H1 (cell line): Measurements from ENCODE around the gene RASSF5. TPM values are rescaled to one million over a fixed set of nuclear protein-coding genes. Genes with fewer than 3 reads are reported as not detected.
A peak's percentile ranks its signal among the peaks of the same experiment; 100 is the strongest.

ENCODE experiments used
- CTCF ChIA-PET: fragments of 300-600 bp; sonication (Branson Sonifier 250); formaldehyde crosslinking; loops from one replicate; lab custom pipeline; 2021; ENCODE audit not compliant: partially characterized antibody; lab: Charles Lee
- POLR2A ChIA-PET: fragments of 300-600 bp; sonication (Branson Sonifier 250); formaldehyde crosslinking; loops from one replicate; lab custom pipeline; 2021; ENCODE audit warnings: inconsistent platforms; ENCODE audit not compliant: partially characterized antibody; lab: Charles Lee
- DNase-seq, 2 experiments: peaks; one replicate each; pipeline versions ENCODE4 v3.0.0 to v3.0.0-alpha.2; 2010 to 2022; ENCODE audit warnings: low spot score in 2 of 2, low read depth in 1 of 2, mixed read lengths in 1 of 2
- FAIRE-seq: peaks from 2 replicates; lab custom pipeline; 2011; peaks lifted over from hg19 to GRCh38; lab: Jason Lieb, UNC
- H2AFZ ChIP-seq: 2 replicates; pipeline ENCODE4 v1.8.1; 2012; ENCODE audit warnings: low read length, inconsistent platforms
- H2AK5ac ChIP-seq: 2 replicates; pipeline ENCODE4 v1.6.1; 2013; ENCODE audit warnings: low read depth, low read length
- H2BK120ac ChIP-seq: replicated peaks from 2 replicates; pipeline ENCODE3; 2013; ENCODE audit warnings: low read depth, low read length, inconsistent platforms
- H2BK12ac ChIP-seq: 2 replicates; pipeline ENCODE4 v1.6.1; 2013; ENCODE audit warnings: low read depth, low read length
- H2BK15ac ChIP-seq: 2 replicates; pipeline ENCODE4 v1.6.1; 2013; ENCODE audit warnings: low read length
- H2BK20ac ChIP-seq: 2 replicates; pipeline ENCODE4 v1.6.1; 2013; ENCODE audit warnings: low read length
- H2BK5ac ChIP-seq: 2 replicates; pipeline ENCODE4 v1.6.1; 2013; ENCODE audit warnings: low read depth, low read length
- H3K14ac ChIP-seq: 2 replicates; pipeline ENCODE4 v1.6.1; 2013; ENCODE audit warnings: inconsistent platforms; ENCODE audit not compliant: insufficient read length
- H3K18ac ChIP-seq: 2 replicates; pipeline ENCODE4 v1.6.1; 2013; ENCODE audit warnings: low read length; ENCODE audit errors: extremely low read depth
- H3K23ac ChIP-seq: 2 replicates; pipeline ENCODE4 v1.6.1; 2013; ENCODE audit warnings: inconsistent platforms; ENCODE audit not compliant: insufficient read length
- H3K23me2 ChIP-seq: 2 replicates; pipeline ENCODE4 v1.6.1; 2013; ENCODE audit warnings: low read depth, low read length
- H3K27ac ChIP-seq: 2 replicates; pipeline ENCODE4 v1.6.1; 2011; ENCODE audit warnings: low read depth, low read length, inconsistent platforms
- H3K27me3 ChIP-seq, 4 experiments: replicated peaks in 1 of 4; 1 replicate in 1 of 4; 2 replicates in 3 of 4; pipeline versions ENCODE4 v1.6.1 to v1.8.1; 2011 to 2013; ENCODE audit warnings: low read length in 3 of 4, mild to moderate bottlenecking in 3 of 4, inconsistent platforms in 2 of 4, mixed read lengths in 2 of 4, moderate library complexity in 1 of 4; ENCODE audit not compliant: control insufficient read depth in 3 of 4, insufficient read depth in 3 of 4; ENCODE audit errors: extremely low read depth in 1 of 4
- H3K36me3 ChIP-seq, 4 experiments: 2 replicates each; pipeline versions ENCODE4 v1.6.1 to v1.8.1; 2011 to 2013; ENCODE audit warnings: mild to moderate bottlenecking in 4 of 4, low read length in 3 of 4, moderate library complexity in 2 of 4, control low read depth in 1 of 4, inconsistent platforms in 1 of 4; ENCODE audit not compliant: insufficient read depth in 4 of 4, control insufficient read depth in 2 of 4
- H3K4ac ChIP-seq: replicated peaks from 2 replicates; pipeline ENCODE3; 2013; ENCODE audit warnings: low read length, low read depth, mixed read lengths, inconsistent platforms; ENCODE audit not compliant: insufficient read length
- H3K4me1 ChIP-seq, 4 experiments: replicated peaks in 1 of 4; 1 replicate in 1 of 4; 2 replicates in 3 of 4; pipeline versions ENCODE4 v1.6.1 to v1.8.1; 2011 to 2013; ENCODE audit warnings: low read length in 3 of 4, inconsistent platforms in 2 of 4, mixed read lengths in 1 of 4; ENCODE audit not compliant: insufficient read depth in 4 of 4, control insufficient read depth in 3 of 4
- H3K4me2 ChIP-seq, 2 experiments: 2 replicates each; pipeline versions ENCODE4 v1.6.1 to v1.8.1; 2011 to 2013; ENCODE audit warnings: low read depth in 2 of 2, low read length in 2 of 2, control low read depth in 1 of 2, inconsistent platforms in 1 of 2, mild to moderate bottlenecking in 1 of 2; ENCODE audit not compliant: insufficient read depth in 1 of 2
- H3K4me3 ChIP-seq, 4 experiments: fragments of 200-600, 300-600 bp in 1 of 4; sonication (generic), shearing (Covaris generic), sonication (Bioruptor Twin) in 1 of 4; 2 replicates each; pipeline versions ENCODE4 v1.5.1 to v1.8.1; 2011 to 2016; ENCODE audit warnings: low read length in 4 of 4, low read depth in 3 of 4, control low read depth in 2 of 4, inconsistent platforms in 2 of 4, mild to moderate bottlenecking in 2 of 4, mixed read lengths in 1 of 4, moderate library complexity in 1 of 4; ENCODE audit not compliant: insufficient read depth in 2 of 4; ENCODE audit errors: extremely low read depth in 1 of 4
- H3K56ac ChIP-seq: replicated peaks from 2 replicates; pipeline ENCODE3; 2013; ENCODE audit warnings: low read depth, mild to moderate bottlenecking, mixed read lengths, low read length, inconsistent platforms; ENCODE audit not compliant: insufficient read length
- H3K79me1 ChIP-seq: 2 replicates; pipeline ENCODE4 v1.6.1; 2013; ENCODE audit warnings: low read depth, low read length, control low read depth
- H3K79me2 ChIP-seq, 2 experiments: 2 replicates each; pipeline versions ENCODE4 v1.6.1 to v1.8.1; 2012 to 2013; ENCODE audit warnings: low read length in 2 of 2, mild to moderate bottlenecking in 2 of 2, inconsistent platforms in 1 of 2; ENCODE audit not compliant: insufficient read depth in 2 of 2, control insufficient read depth in 1 of 2
- H3K9ac ChIP-seq, 4 experiments: replicated peaks in 1 of 4; 1 replicate in 1 of 4; 2 replicates in 3 of 4; pipeline versions ENCODE4 v1.6.1 to v1.8.1; 2011 to 2013; ENCODE audit warnings: low read depth in 3 of 4, low read length in 3 of 4, control low read depth in 2 of 4, mild to moderate bottlenecking in 2 of 4, moderate library complexity in 2 of 4, inconsistent platforms in 1 of 4; ENCODE audit errors: extremely low read depth in 1 of 4
- H3K9me3 ChIP-seq, 2 experiments: 2 replicates each; pipeline versions ENCODE4 v1.6.1 to v1.8.1; 2012 to 2013; ENCODE audit warnings: mild to moderate bottlenecking in 2 of 2, moderate library complexity in 2 of 2, control low read depth in 1 of 2, inconsistent platforms in 1 of 2, low read depth in 1 of 2, low read length in 1 of 2, mixed read lengths in 1 of 2; ENCODE audit not compliant: insufficient read depth in 2 of 2
- H4K20me1 ChIP-seq, 2 experiments: replicated peaks in 1 of 2; 2 replicates each; pipeline versions ENCODE3 to v1.8.1; 2011 to 2013; ENCODE audit warnings: inconsistent platforms in 2 of 2, low read length in 2 of 2, mild to moderate bottlenecking in 1 of 2; ENCODE audit not compliant: insufficient read depth in 2 of 2, control insufficient read depth in 1 of 2
- H4K5ac ChIP-seq: 2 replicates; pipeline ENCODE4 v1.6.1; 2013; ENCODE audit warnings: low read length, low read depth, mixed read lengths, inconsistent platforms; ENCODE audit not compliant: insufficient read length
- H4K8ac ChIP-seq: 2 replicates; pipeline ENCODE4 v1.8.0; 2013; ENCODE audit warnings: mild to moderate bottlenecking, moderate library complexity, low read length, inconsistent platforms; ENCODE audit not compliant: insufficient read depth; ENCODE audit errors: extremely low read depth
- H4K91ac ChIP-seq: replicated peaks from 2 replicates; pipeline ENCODE3; 2013; ENCODE audit warnings: low read length, mixed read lengths, inconsistent platforms; ENCODE audit not compliant: insufficient read length
- BCL11A ChIP-seq, 2 experiments: IDR thresholded peaks; one replicate each; pipeline ENCODE4 v1.6.1; 2011; ENCODE audit warnings: low read depth in 2 of 2, low read length in 2 of 2, mild to moderate bottlenecking in 2 of 2
- CBX5 ChIP-seq: fragments of 300-800, 300-1000 bp; sonication (generic); IDR thresholded peaks from 2 replicates; pipeline ENCODE4 v1.7.1; 2016; ENCODE audit warnings: antibody characterized with exemption, low read length, low read depth
- GABPA ChIP-seq: IDR thresholded peaks from 2 replicates; pipeline ENCODE4 v1.6.1; 2011; ENCODE audit warnings: mild to moderate bottlenecking, low read length, moderate library complexity, borderline replicate concordance; ENCODE audit not compliant: insufficient read depth
- GTF2F1 ChIP-seq: IDR thresholded peaks from 2 replicates; pipeline ENCODE4 v1.6.1; 2012; ENCODE audit warnings: low read depth, low read length, improper control_type of control experiment, borderline replicate concordance
- JUN ChIP-seq: IDR thresholded peaks from 2 replicates; pipeline ENCODE4 v1.6.1; 2011; ENCODE audit warnings: low read depth, mild to moderate bottlenecking, improper control_type of control experiment, low read length
- JUND ChIP-seq: IDR thresholded peaks from 2 replicates; pipeline ENCODE4 v1.6.1; 2011; ENCODE audit warnings: mild to moderate bottlenecking, improper control_type of control experiment, low read length
- PHF8 ChIP-seq: fragments of 200-600 bp; sonication (generic); conservative IDR thresholded peaks from 2 replicates; pipeline ENCODE4 v1.7.1; 2012; ENCODE audit warnings: low read depth, mild to moderate bottlenecking, inconsistent platforms, low read length, moderate library complexity
- SUZ12 ChIP-seq: fragments of 200-600 bp; sonication (generic); IDR thresholded peaks from 2 replicates; pipeline ENCODE4 v1.6.1; 2012; ENCODE audit warnings: mild to moderate bottlenecking, inconsistent platforms, low read length, moderate library complexity, mixed read lengths
- WGBS, 2 experiments: shearing (Covaris generic) in 1 of 2; methylation state at CpG; one replicate each; pipeline versions ENCODE4 v1.1.6 to v1.1.7; 2013 to 2015; ENCODE audit warnings: low lambda C conversion rate in 2 of 2, mixed read lengths in 2 of 2, inconsistent platforms in 1 of 2, low coverage in 1 of 2, missing lambda C conversion rate in 1 of 2; ENCODE audit not compliant: insufficient replicate concordance in 2 of 2, insufficient coverage in 1 of 2, insufficient read length in 1 of 2; ENCODE audit errors: extremely low coverage in 1 of 2, missing lambda C conversion rate in 1 of 2; 5-methylcytosine and 5-hydroxymethylcytosine counted together
- polyA plus RNA-seq, 7 experiments: library from polyadenylated mRNA; depleted of rRNA in 3 of 7; stranded (reverse) in 5 of 7; unstranded in 2 of 7; fragments of >200 nt in 5 of 7; fragments of 200-250 nt in 2 of 7; gene quantifications; 1 replicate in 5 of 7; 2 replicates in 1 of 7; 4 replicates in 1 of 7; pipeline versions ENCODE4 v1.2.1 to v1.2.3, GENCODE V29; 2011 to 2013; ENCODE audit warnings: missing spikeins in 2 of 7, mixed read lengths in 2 of 7
- total RNA-seq: library from RNA; stranded (reverse); fragmentation: NEBNext Ultra II Directional; extraction: Animal tissue kit (Norgen Biotek cat#: 25700); gene quantifications from 2 replicates; pipeline ENCODE4 v1.2.1, GENCODE V29; 2021

RASSF5 gene
- total and polyA plus RNA-seq, 2 of the 8 experiments (the other 6 are each of a cell fraction or from before 2014, with no cell fraction given), result 0.82 to 1.8 TPM

- Histone ChIP-seq H3K9ac (no peak overlapping the region), H3K4me3 (no peak overlapping the region)
- FAIRE-seq, result no peak
- no peak for TF ChIP-seq GTF2F1
- no peak for TF ChIP-seq GABPA
- no peak for TF ChIP-seq BCL11A (IDR thresholded peaks at IDR 0.05; ENCODE audit: low read depth in 2 of 2, low read length in 2 of 2)
- no peak for TF ChIP-seq SUZ12
- no peak for TF ChIP-seq JUN
- TF ChIP-seq PHF8, result no peak
- TF ChIP-seq JUND, result no peak
- TF ChIP-seq CBX5, result no peak
These were observed 34.4 kb upstream of the RASSF5 start for GRCh38 chr1:206472886-206473285.

More at GRCh38 chr1:206472886-206473285, 34.4 kb upstream of the RASSF5 start:
- Histone ChIP-seq H3K36me3 (no peaks in the 10 kb centered on the region; a peak in 1 of 8 replicates), H4K5ac (no peak overlapping the region), H3K23me2 (peaks cover 9% of the 10 kb centered on the region; the same call in 1 of the 2 replicates), H2BK120ac (no peak overlapping the region), H3K4ac (no peak overlapping the region), H2BK5ac (0 out of 2 replicates have a peak overlapping the region, but pooled peaks have one; percentile 35), H3K9me3 (no peaks in the 10 kb centered on the region), H4K91ac (peak overlapping the region; percentile 70), H3K14ac (no peak overlapping the region), H3K4me1 (peaks cover 3 to 45% (median 25%) of the 10 kb centered on the region in 4 experiments), H2AK5ac (no peak overlapping the region), H3K27ac (no peak overlapping the region), H4K8ac (no peak overlapping the region; the same call in 1 of the 2 replicates), H3K79me2 (no peaks in the 10 kb centered on the region), H4K20me1 (no peaks in the 10 kb centered on the region), H2BK20ac (peak overlapping the region; percentile 48; the same call in 1 of the 2 replicates), H3K4me2 (peak overlapping the region; percentile 33 to 45), H3K79me1 (no peaks in the 10 kb centered on the region; the same call in 1 of the 2 replicates), H2BK12ac (peak overlapping the region; percentile 50; the same call in 1 of the 2 replicates), H3K23ac (no peak overlapping the region), H2AFZ (no peak overlapping the region), H3K56ac (no peak overlapping the region), H3K27me3 (peaks cover 0 to 3% (median 0%) of the 10 kb centered on the region in 4 experiments; a peak in 1 of 7 replicates), H2BK15ac (peak overlapping the region; percentile 81; the same call in 1 of the 2 replicates), H3K18ac (peak overlapping the region; percentile 32; the same call in 1 of the 2 replicates)
- ChIA-PET CTCF (interaction anchor here (1.0 to 6.0 kb wide), 4 partner anchors 13 to 28 kb away, joined by 3 to 76 read pairs (median 14); no protein-coding TSS in a partner anchor), POLR2A (no interaction called here)
- no peak for DNase-seq
- WGBS, 2 experiments, result 47% methylated on average over 5 of the region's 5 CpGs; no CpG with 5 or more reads in 1 of the 2 experiments
